ENCODE data around the gene VPS13C. TPM values are rescaled to one million over a fixed set of nuclear protein-coding genes. Genes with fewer than 3 reads are reported as not detected.

The VPS13C gene
- total RNA-seq, 1 experiment from 2014 or later: 20.9 TPM

- no peak for TF ChIP-seq PRDM15 (CRISPR knock-in tag; IDR thresholded peaks at IDR 0.05)
- no peak for TF ChIP-seq ZNF396 (CRISPR knock-in tag; IDR thresholded peaks at IDR 0.05; ENCODE audit: borderline replicate concordance)
Observed at GRCh38 chr15:62053439-62054085, 6.7 kb downstream of the VPS13C start (continued).

- Mint-ChIP-seq H3K27me3 (ENCODE audit: low read depth) (no peaks in the 10 kb centered on the region), H3K4me3 (no peak overlapping the region), H3K27ac (no peak overlapping the region), H3K4me1 (peaks cover 8% of the 10 kb centered on the region; the same call in 1 of the 2 replicates), H3K9me3 (0 out of 2 replicates have a peak, but pooled peaks cover 6% of the 10 kb centered on the region), H3K36me3 (peaks cover 3% of the 10 kb centered on the region)
- TF ChIP-seq ETV6 (CRISPR knock-in tag; IDR thresholded peaks at IDR 0.05): no peak
- TF ChIP-seq SOX15 (CRISPR knock-in tag; IDR thresholded peaks at IDR 0.05): no peak
- no peak for TF ChIP-seq HMGXB4 (CRISPR knock-in tag; IDR thresholded peaks at IDR 0.05)
- no peak for TF ChIP-seq ZMAT4 (CRISPR knock-in tag; IDR thresholded peaks at IDR 0.05)
- TF ChIP-seq NR2C2 (CRISPR knock-in tag; IDR thresholded peaks at IDR 0.05): no peak
- TF ChIP-seq USF1 (CRISPR knock-in tag; IDR thresholded peaks at IDR 0.05): no peak
- TF ChIP-seq GRHL2 (CRISPR knock-in tag; IDR thresholded peaks at IDR 0.05; ENCODE audit: insufficient replicate concordance, severe bottlenecking): no peak
- ChIA-PET POLR2A (no interaction called here), CTCF (interaction anchor here (0.7 kb wide), 1 partner anchor 292 kb away, joined by 3 read pairs; no protein-coding TSS in a partner anchor)
- DNase-seq (ENCODE audit: low spot score): no peak
- ATAC-seq: no peak
Observed at GRCh38 chr15:62052713-62053112, 7.5 kb downstream of the VPS13C start.

- H3K9me3 Mint-ChIP-seq: 0 out of 2 replicates have a peak, but pooled peaks cover 6% of the 10 kb centered on the region
- peaks cover 8% of the 10 kb centered on the region; the same call in 1 of the 2 replicates for H3K4me1 Mint-ChIP-seq
- H3K36me3 Mint-ChIP-seq: peaks cover 3% of the 10 kb centered on the region
- CTCF ChIA-PET: no interaction called here
- no peak overlapping the region for H3K27ac Mint-ChIP-seq
- no peak for ATAC-seq
- no peak for DNase-seq (ENCODE audit: low spot score)
- POLR2A ChIA-PET: no interaction called here
- no peaks in the 10 kb centered on the region for H3K27me3 Mint-ChIP-seq (ENCODE audit: low read depth)
- H3K4me3 Mint-ChIP-seq: no peak overlapping the region
- TF ChIP-seq ATF2 (CRISPR knock-in tag; IDR thresholded peaks at IDR 0.05; ENCODE audit: borderline replicate concordance, low read depth): no peak
- TF ChIP-seq KAT7 (CRISPR knock-in tag; IDR thresholded peaks at IDR 0.05; ENCODE audit: borderline replicate concordance): no peak
- TF ChIP-seq ELF4 (CRISPR knock-in tag; IDR thresholded peaks at IDR 0.05; ENCODE audit: low read depth): no peak
- TF ChIP-seq CDX4 (CRISPR knock-in tag; IDR thresholded peaks at IDR 0.05; ENCODE audit: borderline replicate concordance): no peak
- no peak for TF ChIP-seq ETV6 (CRISPR knock-in tag; IDR thresholded peaks at IDR 0.05)
- TF ChIP-seq ZNF232 (CRISPR knock-in tag; IDR thresholded peaks at IDR 0.05): no peak
- no peak for TF ChIP-seq ZNF423 (CRISPR knock-in tag; IDR thresholded peaks at IDR 0.05)
- TF ChIP-seq TEAD1 (CRISPR knock-in tag; IDR thresholded peaks at IDR 0.05): no peak
- no peak for TF ChIP-seq MAX (CRISPR knock-in tag; IDR thresholded peaks at IDR 0.05)
- no peak for TF ChIP-seq GTF2I (CRISPR knock-in tag; conservative IDR thresholded peaks at IDR 0.05)
- no peak for TF ChIP-seq SMAD3 (CRISPR knock-in tag; IDR thresholded peaks at IDR 0.05; ENCODE audit: borderline replicate concordance)
Observed at GRCh38 chr15:62051166-62051565, 9.1 kb downstream of the VPS13C start.

Measured in WTC11 (cell line).